GM18861 (cell line): Measurements from ENCODE around the gene DOHH.
"Not testable (repeated sequence)": the region's sequence is repeated elsewhere in the genome, so short reads cannot be mapped to it uniquely, and the experiment has no call there.

ENCODE experiments used
- ATAC-seq: cut with Tn5 transposase; IDR thresholded peaks from one replicate; pipeline ENCODE4 v1.9.1; 2021; ENCODE audit not compliant: unreplicated experiment

The DOHH gene

DNA sequence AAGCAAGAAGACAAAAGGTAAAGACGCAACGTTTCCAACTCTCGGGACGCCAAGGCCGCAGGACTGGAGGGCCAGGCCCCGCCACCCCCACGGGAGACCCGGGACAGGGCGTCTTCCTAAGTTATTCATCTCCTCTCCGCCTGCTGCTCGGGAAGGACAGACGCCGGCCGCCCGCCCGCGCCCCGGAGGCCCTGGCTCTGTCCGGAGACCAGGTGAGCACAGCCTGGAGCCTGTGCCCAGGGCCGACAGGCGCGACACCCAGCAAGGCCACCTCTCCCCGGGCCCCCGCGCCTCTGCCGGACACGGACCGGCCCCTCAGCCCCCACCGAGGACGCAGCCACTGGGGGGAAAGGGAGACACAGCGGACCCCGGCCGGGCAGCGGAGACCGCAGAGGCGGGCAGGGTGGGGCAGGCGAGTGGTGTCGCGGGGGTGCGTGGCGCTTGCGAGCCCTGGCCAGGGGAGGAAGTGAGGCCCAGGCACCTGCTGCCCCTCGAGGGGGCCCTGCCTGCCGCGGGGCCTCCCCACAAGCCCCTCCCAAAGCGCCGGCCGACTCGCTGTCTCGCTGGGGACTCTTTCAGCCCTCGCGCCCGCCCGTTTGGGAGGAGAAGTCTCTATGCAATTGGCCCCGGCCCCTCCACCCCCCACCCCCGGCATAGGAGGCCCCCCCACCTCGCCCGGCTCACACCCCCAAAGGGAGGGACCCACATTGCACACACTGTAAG, 37.3 kb downstream of the DOHH start:
- ATAC-seq = no peak

DNA sequence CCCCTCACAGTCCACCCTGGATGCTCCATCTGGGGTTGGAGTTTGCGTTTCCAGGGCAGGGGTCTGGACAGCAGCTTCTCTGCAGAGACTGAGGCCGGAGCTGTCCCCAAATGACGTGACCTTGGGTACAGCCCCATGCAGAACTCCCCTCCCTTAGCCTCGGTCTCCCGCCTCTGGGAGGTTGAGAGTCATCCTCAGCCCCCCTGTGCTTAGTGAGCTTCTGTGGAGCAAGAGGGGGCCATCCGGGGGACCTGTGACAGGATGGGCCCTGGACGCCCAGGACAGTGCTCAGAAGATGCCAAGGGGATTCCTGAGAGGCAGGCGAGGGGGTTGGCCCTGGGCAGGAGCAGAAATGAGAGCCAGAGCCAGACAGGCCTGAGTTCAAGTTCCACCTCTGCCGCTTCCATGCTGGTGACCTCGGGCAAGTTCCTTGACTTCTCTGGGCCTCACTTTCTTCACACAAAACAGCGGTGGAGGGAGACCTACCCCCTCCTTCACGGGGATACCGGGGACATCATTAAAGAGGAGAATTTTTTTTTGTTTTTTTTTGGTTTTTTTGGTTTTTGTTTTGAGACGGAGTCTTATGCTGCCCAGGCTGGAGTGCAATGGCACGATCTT, 40.4 kb downstream of the DOHH start:
- no peak for ATAC-seq

DNA sequence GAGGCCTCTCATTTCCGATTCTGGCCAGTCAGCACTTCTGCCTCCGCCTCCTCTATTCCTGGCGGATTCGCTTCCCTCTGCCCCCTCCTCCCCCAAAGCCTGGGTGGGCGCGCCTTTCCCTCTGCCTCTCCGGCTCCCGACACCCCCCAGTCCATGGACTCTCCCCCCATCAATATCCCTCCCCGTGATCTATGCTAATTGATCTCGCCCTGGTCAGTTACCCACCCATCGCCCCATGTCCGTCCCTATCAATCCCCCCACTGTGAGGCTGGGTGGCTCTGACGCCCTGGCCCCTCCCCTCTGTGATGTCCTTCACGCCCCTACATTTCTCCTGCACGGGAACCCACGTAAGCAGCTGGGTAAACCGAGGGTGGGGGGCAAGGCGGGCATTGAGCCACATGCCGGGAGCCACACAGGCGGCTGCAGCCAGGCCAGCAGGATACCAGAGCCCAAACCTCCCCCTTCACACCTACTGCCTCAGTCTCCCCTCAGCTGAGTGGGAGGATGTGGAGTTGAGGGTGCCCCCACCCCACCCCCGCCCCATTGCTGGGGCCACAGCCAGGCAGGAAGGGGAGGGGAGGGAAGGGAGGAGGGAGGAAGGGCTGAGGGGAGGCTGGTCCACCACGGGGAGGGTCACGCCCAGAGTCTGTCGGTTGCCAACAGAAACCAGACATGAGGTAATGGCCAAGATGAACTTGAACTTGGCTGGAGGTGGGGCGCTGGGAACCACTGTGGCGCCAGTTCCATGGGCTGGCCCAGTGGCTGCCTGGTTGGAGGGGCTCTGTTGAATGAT, 41.2 kb downstream of the DOHH start:
- no peak for ATAC-seq

DNA sequence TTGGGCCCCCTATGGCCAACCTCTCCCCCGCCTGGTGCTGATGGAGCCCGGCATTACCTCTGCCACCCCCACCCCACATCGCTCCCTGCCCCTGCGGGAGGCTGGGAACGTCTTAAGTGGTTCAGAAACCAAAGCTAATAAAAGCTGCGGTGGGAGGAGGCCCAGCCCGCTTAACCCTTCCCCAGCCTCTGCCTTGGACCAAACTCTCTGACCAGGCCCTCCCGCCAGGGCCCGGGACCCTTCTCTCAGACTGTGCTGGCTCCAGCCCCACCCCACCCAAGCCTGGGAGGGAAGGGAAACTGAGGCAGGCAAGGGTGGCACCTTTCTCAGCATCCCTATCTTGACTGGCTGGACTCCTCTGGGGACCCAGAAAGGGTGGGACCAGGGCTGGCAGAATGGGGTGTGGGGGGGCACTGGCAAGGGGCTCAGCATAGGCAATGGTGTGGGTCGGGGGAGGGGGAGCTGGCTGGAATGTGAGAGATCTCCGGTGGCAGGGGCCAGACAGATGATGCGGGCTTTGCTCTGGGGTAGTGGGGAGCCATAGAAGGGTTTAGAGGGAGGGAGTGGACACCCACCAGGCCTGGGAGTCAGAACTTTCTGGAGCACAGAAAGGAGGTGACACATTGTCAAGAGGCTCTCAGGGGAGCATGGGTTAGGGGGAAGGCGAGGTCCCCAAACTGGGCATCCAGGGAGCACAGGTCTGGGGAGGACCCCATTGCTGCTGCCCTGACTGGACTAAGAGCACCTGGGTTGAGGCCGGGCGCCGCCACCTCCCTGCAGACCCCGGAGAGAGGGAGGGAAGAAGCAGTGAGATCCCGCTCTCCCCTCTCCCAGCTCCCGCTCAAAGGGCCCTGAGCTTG, 42.0 kb downstream of the DOHH start:
- no peak for ATAC-seq

DNA sequence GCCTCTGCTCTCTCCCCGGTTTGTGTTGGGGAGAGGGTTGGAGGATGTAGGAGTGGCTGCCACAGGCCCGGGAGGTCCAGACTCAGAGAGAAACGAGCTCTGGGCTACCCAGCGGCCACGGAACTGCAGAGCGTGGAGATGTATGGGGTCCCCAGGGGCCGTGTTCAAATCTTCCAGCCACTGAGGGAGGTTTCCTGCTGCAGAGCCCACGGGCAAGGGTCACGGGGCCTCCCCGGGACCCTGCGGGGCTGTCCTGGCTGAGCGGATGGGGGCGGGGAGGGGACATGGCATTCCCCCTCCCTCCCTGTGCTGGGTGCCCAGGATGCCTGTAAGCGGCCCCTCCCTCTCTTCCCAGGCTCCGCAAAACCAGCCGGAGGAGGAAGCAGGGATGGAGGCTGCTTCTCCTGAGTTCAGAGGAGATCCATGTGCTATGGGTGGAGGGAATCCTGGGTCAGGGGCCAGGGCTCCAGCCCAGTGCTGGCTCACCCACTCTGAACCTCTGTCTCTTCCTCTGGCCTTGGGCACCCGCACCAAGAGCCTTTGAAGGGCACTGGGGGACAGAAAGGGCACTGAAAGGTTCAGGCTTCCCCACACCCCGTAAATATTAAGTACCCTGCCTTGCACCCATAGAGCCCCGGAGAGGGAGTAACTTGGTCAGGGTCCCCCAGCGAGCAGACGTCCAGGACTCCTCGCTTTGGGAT, 42.8 kb downstream of the DOHH start:
- ATAC-seq = no peak

DNA sequence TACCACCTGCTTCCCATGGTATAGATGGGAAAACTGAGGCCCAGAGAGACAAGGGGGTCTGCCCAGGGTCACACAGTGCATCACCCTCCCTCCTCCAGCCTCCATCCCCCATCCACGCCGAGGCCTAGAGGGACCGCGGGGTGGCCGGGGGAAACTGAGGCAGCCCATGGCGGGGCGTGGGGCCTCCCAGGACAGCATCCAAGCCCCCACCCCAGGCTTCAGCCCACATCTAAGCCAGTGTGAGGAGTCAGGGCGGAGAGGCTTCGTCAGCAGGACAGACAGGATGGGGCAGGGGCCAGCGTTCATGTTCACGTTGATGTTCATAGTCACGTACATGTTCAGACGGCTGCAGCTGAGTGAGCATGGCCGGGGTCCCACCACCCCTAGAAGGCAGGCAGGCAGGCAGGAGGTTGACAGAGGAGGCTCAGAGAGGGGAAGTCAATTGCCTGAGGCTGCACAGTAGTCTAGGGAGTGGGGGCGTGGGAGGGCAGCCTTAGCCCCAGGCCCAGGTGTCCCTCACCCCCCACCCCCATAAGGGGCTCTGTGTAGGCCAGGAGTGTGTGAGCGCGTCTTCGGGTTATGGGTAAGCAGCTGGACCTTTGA, 43.4 kb downstream of the DOHH start:
- ATAC-seq = no peak

DNA sequence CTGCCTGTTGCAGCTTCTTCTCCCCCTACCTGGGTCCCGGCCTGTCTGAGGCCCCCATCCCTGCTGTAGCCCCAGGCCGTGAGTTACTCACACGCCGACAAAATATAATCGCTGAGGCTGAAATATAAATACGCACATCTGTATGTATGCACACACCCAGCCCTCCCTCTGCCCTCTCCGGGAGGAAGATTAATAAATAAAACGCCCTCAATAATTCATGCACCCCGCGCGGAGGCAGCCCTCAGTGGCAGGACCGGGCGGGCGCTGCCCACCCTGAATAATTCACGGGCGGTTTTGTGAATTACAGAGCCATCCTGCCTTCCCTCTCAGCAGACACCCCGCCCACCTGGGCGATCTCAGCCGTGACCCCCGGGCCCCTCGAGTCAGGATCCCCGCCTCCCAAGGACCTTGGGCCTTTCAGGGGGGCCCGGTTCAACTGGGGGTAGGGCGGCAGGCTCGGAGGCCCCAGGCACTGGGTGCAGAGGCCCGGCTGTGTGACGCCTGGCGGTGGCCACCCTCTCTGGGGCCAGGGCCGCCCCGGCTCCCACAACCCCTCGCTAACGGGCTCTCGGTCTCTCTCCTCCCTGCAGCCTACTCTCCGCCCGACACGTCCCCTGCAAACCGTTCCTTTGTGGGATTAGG, 44.4 kb downstream of the DOHH start:
- no peak for ATAC-seq

DNA sequence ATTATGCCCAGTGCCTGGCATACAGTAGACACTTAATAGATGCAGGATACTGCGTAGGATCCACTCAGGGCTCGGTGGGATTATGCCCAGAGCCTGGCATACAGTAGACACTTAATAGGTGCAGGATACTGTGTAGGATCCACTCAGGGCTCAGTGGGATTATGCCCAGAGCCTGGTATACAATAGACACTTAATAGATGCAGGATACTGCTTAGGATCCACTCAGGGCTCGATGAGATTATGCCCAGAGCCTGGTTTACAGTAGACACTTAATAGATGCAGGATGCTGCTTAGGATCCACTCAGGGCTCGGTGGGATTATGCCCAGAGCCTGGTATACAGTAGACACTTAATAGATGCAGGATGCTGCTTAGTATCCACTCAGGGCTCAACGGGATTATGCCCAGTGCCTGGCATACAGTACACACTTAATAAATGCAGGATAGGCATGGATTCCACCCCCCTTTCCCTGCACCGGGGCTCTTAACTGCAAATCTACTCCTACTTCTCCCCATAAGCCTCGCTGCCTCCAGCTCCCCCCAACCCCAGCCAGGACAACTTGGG, 45.0 kb downstream of the DOHH start:
- no peak for ATAC-seq

DNA sequence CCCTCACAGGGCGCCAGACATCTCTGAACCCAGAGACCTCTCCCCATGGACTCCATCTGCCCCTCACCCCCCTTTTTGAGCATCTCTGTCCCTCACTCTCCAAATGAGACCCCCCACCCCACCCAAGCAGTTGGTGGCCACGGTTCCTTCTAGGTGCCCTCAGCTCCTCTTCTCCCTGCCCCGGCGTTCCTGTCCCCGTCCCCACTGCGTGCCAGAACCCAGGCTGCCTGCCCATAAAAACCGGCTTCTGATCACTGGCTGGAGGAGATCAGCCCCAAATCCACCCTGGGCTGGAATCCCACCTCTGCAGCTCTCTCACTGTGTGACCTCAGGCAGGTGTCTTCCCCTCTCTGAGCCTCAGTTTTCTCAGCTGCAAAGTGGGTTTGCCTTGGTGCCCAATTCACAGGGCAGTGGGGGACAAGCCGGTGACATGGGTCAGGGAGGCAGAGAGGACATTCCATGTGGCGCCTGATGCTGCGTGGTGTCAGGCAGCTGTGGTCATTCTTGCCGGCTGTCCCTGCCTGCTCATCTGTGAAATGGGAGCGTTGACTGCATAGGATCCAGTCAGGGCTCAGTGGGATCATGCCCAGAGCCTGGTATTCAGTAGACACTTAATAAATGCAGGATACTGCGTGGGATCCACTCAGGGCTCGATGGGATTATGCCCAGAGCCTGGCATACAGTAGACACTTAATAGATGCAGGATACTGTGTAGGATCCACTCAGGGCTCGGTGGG, 45.6 kb downstream of the DOHH start:
- no peak for ATAC-seq

DNA sequence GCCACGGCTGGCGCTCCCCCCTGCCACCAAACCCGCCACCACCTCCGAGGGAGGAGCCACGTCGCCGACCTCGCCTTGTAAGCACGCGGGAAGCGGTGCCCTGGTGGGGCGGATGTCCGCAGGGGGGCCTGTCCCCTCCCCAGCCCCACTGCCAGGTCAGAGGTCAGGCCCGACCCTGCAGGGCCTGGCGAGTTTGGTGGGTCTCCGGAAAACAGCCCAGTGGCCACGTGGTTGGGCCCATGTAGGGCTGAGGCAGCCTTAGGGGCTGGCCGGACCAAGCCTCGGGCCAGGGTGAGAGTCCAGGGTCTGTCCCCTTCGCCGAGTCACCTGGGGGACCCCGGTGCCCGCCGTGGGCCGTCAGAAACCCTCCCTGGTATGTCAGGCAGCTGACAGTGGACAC, 46.6 kb downstream of the DOHH start:
- ATAC-seq = no peak

DNA sequence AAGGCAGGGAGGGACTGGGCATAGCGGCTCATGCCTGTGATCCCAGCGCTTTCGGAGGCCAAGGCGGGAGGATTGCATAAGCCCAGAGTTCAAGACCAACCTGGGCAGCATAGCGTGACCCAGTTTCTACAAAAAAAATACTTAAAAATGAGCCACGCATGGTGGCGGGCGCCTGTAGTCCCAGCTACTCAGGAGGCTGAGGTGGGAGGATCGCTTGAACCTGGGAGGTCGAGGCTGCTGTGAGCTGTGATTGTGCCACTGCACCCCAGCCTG, 47.6 kb downstream of the DOHH start:
- ATAC-seq = not testable (repeated sequence)

DNA sequence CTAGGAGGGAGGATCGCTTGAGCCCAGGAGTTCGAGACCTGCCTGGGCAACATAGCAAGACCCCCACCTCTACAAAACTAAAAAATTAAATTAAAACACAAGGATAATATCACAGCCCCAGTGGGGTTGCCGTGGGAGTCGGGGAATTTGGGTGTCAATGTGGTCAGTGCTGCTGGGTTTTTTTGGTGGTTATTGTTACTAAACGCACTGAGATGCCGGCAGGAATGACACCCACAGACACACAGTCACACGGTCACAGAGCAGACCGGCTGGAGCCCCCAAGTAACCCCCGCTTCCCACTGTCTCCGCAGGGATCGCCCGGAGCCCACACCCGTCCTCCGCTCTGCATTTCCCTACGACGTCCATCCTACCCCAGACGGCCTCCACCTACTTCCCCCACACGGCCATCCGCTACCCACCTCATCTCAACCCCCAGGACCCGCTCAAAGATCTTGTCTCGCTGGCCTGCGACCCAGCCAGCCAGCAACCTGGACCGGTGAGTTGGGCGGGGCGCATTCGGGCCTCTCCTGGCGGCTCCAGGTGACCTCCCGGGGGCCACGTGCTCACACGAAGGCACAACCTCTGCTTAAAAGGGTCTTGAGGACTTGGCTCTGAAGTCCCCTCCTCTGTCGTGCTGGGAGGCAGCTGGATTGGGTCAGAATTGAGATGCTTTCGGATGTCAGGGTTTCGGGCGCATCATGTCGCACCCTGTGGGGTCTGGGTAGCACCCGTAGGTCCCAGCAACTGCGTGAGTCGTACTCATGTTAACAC, 48.1 kb downstream of the DOHH start:
- ATAC-seq = no peak

DNA sequence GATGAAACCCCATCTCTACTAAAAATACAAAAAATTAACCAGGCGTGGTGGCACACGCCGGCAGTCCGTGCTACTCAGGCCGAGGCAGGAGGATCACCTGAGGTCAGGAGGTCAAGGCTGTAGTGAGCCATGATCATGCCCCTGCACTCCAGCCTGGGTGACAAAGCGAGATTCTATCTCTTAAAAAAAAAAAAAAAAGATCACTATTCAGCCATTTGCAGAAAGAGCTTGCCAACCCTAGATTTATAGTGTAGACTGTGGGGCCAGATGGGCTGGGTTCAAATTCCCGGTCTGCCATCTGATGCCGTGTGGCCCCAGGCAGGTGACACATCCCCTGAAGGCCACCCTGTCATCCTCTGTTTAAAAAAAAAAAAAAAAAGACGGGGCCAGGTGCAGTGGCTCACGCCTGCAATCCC, 49.0 kb downstream of the DOHH start:
- no peak for ATAC-seq

DNA sequence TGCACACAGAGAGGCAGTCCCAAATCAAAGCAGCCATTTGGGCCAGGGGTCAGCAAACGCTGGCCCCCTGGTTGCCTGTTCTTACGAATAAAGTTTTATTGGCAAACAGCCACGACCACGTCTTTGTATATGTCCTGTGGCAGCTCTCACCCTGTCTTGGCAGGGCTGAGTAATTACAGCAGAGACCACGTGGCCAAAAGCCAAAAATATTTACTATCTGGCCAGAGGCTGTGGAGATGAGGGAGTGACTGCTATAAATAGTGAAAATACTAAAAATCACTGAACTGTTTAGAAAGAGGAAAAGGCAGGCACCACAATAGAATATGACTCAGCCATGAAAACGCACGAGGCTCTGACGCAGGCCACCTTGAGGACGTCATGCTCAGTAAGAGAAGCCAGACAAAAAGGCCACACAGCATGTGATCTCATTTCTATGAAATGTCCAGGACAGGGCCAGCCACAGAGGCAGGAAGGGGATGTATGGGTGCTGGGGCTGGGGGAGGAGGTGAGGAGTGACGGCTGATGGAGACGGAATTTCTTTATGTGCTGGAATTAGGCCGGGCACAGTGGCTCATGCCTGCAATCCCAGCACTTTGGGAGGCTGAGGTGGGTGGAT, 49.6 kb downstream of the DOHH start:
- no peak for ATAC-seq

DNA sequence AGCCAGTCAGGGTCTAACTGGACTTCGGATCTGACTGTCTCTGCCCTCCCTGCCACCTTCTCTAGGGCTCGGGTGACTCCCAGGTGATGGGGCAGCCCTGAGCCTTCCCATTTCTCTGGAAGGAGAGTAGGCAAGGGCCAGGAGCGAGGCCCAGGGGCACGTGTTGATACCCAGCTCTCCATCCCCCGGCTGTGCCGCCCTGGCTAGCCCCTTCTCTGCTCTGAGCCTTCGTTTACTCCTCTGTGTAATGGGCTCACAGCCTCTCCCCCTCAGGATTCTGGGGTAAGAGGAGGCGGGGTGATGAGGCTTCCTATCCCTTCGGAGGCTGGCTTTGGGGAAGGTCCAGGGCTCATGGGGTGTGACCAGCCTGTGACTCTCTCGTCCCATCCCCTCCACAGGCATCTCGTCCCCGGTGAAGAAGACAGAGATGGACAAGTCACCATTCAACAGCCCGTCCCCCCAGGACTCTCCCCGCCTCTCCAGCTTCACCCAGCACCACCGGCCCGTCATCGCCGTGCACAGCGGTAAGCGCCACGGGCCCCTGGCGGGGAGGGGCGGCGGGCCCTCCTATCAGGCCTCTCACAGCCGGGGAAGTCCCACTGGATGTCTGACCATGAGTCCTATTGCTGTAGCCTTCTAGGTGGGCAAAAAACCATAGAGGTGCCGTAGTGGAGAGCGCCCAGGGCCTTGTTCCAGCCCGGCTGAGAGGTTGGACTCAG, 51.7 kb downstream of the DOHH start:
- ATAC-seq = no peak

DNA sequence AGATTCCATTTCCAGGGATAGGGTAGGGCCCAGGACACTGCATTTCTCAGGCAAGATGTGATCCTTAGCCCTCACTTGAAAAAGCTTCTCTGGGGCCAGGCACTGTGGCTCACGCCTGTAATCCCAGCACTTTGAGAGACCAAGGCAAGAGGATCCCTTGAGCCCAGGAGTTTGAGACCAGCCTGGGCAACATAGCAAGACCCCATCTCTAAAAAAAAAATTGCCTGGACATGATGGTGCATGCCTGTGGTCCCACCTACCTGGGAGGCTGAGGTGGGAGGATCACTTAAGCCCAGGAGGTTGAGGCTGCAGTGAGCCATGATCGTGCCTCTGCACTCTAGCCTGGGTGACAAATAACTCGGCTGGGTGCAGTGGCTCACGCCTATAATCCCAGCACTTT, 53.8 kb downstream of the DOHH start:
- not testable (repeated sequence) for ATAC-seq

DNA sequence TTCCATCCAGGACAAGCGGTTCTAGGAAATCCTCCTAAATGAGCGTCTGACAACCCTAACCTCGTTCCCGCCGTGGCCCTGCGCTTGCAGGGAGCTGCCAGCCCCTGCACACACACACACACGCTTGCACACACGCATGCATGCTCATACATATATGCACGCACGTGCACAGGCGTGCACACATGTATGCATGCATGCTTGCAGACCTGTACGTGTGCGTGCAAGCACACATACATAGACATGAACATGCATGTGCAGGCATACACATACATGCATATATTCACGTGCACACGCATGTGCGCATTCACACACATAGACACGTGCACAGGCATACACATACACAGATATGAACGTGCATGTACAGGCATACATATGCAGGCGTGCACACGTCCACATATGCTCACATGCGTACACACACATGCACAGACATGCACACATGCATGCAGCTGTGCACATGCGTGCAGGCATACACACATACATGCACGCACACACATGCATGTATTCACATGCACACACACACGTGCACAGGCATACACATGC, 55.7 kb downstream of the DOHH start:
- no peak for ATAC-seq
